M059J (cell line): Measurements from ENCODE around the gene HGD. TPM values are rescaled to one million over a fixed set of nuclear protein-coding genes. Genes with fewer than 3 reads are reported as not detected.
"Not testable (repeated sequence)": the region's sequence is repeated elsewhere in the genome, so short reads cannot be mapped to it uniquely, and the experiment has no call there.

Source experiments
- DNase-seq: peaks from one replicate; pipeline ENCODE4 v3.0.0-alpha.2; 2012; ENCODE audit warnings: low read depth
- total RNA-seq: library from RNA; depleted of rRNA; stranded (reverse); fragments of >200 nt; shearing (Covaris generic); gene quantifications from 2 replicates; pipeline ENCODE4 v1.2.3, GENCODE V29; 2014

HGD gene
- total RNA-seq, 1 experiment from 2014 or later = not detected

DNA sequence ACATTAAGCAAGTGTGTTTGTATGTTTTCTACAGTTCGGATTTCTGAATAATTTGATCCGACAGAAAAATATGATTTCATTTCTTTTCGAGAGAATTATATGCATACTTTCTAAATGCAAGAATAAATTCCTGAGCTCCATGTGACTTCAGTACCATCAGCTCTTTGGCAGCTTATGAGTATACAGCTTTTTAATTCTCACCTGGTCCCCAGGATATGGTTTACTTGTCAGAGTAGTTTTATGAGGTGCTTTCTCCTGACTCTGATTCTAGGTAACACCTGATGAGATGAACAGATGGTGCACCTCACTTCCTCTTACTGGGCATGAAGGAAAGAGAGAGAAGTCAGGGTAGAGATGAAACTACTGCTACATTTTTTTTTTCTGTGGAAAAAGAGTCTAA is 3.1 kb downstream of the HGD start:
- peak; percentile 9 for DNase-seq

- peak; percentile 84 for DNase-seq
Measured at GRCh38 chr3:120678331-120678947, 3.6 kb downstream of the HGD start.

DNA sequence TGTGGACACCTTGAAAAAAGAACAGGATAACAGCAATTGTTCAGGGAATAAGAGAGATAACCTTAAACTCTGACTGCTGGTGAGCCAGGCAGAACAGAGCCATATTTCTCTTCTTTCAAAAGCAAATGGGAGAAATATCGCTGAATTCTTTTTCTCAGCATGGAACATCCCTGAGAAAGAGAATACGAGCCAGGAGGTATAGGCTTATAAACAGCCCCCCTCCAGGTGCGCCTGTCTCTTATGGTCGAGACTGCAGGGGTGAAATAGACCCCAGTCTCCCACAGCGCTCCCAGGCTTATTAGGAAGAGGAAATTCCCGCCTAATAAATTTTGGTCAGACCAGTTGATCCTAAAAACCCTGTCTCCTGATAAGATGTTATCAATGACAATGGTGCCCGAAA is 4.8 kb downstream of the HGD start:
- not testable (repeated sequence) for DNase-seq

DNA sequence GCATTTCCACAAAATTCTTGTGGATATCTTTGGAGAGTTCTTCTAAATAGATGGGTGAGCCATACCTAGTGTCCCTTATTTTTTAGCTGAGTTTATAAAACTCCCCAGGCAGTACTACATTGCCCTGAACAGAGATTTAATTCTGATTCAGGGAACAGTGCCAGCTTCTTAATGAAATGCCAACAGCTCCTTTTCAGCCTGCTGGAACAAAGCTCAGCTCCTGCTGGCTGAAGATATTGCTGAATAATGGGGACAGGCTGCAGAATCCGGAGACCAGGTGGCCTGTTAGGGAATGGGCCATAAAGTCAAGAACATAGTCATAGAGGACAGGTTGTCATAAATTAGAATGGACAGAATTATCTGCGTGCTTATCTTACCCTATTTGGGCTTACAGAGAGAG is 8.9 kb downstream of the HGD start:
- no peak for DNase-seq

DNA sequence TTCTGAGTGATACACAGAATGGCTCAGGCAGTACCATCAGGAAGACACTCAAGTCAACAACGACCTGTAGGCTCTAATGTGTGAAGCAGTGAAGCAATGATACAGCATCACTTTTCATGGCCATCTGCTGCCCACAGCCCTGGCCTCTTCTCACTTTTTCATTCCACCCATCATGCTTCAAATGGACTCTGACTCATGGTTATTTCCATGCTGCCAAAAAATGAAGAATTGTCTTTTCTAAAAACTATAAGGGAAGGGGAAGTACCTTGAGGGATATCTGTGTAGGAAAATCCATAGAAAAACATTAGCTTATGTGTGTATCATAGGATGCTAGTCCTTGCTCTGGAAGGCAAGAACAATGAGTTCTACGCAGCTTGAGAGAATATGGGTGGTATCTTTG is 11.5 kb downstream of the HGD start:
- no peak for DNase-seq

- DNase-seq = no peak
Measured at GRCh38 chr3:120664926-120665325, 17.1 kb downstream of the HGD start.

DNA sequence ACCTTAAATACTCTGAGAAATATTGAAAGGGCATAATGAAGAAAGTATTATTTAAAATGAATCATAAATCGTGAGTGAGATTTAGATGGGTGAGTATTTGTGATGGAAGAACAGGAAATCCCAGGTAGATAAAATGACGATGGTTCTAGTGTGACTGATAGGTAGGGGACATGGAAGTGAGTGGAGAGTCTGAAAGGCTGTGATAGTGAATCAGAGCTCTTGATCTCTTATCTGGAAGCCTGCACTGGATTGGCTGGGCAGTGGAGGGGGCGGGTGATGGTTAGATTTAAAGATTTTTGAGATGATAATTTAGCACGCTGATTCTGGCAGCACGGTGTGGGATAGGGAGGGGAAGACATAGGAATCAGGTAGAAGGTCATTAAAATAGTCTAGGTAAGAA is 20.1 kb downstream of the HGD start:
- DNase-seq = no peak

DNA sequence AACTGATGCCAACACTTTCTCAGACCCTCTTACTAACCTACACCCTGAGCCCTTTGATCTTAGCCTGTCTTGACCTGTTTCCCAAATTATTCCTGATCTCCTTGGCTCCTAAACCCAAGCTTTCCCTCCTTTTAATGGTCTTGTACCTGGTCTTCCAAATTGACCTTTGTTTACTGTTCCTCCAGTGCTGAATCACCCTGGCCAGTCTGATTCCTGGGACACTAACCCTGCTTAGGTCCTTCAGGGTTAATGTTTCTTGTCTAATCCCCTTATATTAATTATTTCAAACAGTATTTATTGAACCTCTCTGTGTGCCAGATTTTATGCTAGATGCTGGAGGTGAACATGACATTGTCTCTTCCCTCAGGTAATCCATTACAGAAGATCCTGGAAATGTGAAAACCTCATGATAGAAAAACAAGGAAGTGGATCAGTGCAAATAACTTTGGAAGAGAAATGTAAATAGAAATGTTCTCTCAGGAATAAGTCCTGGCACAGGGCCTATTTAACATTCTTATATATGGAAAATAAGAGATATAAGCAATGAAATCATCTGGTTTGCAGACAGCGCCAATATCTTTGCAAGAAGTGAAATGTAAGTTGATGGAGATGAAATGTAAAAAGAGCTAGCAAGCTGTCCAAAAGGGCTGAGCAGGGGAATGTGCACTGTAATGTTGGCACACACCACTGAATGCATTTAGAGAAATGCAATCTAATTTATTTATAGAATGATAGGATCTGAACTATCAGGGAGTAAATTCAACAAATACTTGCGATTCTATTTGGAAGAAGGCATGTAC is 20.7 kb downstream of the HGD start:
- no peak for DNase-seq

- no peak for DNase-seq
Measured at GRCh38 chr3:120659834-120660233, 22.2 kb downstream of the HGD start.

DNA sequence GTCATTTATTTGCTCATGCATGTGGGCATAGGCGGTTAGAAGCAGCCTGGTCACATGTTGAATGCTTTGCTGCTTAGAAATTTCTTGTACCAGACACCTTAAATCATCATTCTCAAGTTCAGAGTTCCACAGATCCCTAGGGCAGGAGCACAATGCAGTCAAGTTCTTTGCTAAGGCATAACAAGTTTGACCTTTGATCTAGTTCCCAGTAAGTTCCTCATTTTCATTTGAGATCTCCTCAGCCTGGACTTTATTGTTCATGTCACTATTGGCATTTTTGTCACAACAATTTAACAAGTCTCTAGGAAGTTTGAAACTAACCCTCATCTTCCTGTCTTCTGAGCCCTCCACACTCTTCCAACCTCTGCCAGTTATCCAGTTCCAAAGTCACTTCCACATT is 22.8 kb downstream of the HGD start:
- no peak for DNase-seq

- DNase-seq = no peak
Measured at GRCh38 chr3:120652896-120653545, 29.0 kb downstream of the HGD start.

GRCh38 chr3:120652281-120652680 is 29.8 kb downstream of the HGD start:
- no peak for DNase-seq

GRCh38 chr3:120650311-120650710 is 31.7 kb downstream of the HGD start:
- DNase-seq = no peak

DNA sequence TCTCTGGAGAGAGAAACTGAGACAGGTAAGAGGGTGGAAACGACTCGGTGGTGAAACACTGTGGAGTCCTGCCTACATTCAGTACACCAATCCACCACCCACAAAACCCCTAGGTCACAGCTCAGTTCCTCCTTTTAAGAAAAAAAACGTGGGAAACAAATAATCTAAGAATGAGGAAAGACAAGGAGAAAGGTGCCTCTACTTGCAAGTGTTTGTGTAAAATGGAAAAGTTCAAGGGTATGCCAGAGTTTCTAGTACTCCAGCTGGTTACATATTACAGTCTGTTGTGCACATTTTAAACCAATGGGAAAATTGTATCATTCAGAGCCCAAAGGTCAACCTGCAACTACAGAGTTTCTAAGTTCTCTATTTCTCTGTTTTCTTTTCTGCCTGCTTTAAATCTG is 32.2 kb downstream of the HGD start:
- no peak for DNase-seq

DNA sequence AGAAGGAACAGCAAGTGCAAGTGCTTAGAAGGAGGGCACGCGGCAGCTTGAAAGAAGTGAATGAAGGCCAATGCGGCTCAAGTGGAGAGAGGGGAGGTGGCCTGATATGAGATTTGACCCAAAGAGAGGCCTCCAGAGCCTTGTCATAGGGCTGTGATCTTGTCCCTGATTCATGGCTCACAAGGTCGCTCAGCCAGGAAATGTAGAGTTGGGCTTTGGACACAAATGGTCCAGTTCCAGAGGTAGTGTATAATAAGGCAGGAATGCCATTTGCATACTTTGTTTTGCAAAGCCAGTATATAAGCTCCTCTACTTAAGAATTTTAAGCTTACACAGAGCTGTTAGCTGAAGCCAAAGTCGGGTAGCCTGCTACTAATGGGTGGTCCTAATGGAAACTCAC is 33.7 kb downstream of the HGD start:
- no peak for DNase-seq

DNA sequence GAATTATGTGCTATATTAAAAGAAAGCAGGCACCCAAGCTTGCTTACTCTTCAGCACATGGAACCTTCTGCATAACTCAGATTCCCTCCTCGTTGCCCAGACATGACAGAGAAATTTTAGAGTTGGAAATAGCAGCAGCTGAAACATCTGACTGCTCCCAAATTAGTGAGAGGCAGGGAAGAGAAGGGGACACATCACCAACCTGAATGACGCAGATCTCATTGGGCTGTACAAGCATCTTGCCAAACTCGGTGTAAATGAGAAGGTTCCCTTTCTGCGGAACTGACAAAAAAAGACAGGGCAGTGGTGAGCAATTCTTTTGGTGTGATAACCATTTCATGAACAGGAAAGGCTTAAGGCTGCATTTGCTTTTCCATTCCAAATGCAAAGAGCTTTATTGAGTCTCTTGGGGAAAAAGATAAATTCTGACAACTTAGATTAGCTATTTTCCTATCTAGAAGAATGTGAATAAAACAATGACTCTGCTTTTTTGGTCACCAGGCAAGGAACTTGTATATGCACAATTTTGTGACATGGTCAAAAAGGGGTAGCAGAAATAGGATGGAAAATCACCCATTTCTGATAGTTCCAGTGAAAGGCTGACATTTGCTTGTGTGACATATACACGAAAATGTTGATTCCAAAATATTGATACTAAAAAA is 35.1 kb downstream of the HGD start:
- DNase-seq = no peak

- peak; percentile 15 for DNase-seq
Measured at GRCh38 chr3:120645083-120645845, 36.8 kb downstream of the HGD start.

DNA sequence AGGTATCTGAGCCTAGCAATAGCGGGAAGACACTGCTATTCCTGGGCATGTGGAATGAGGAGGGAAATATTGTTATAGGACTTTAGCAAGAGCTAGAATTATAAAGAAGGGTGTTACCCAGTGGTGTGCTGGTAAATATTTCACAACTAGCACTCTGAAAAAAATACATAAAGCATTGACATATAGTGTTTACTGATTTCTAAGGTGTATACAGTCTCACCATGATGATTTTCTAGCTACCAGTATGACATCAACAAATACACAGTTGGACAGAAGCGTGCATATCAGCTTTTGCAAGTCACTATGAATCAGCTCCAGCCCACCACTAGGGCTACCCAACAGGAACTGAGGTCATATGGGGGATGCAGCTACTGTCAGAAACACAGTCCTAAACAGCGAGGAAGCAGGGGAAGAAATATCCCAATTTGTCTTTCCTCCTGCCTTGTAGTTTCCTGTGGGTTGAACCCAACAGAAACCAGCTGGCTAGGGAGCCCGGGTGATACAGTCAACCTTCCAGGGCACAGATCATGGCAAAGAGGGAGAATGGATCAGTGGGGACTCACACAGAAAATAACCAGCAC is 39.6 kb downstream of the HGD start:
- DNase-seq = peak; percentile 50

- DNase-seq = no peak
Measured at GRCh38 chr3:120641696-120642246, 40.3 kb downstream of the HGD start.

DNA sequence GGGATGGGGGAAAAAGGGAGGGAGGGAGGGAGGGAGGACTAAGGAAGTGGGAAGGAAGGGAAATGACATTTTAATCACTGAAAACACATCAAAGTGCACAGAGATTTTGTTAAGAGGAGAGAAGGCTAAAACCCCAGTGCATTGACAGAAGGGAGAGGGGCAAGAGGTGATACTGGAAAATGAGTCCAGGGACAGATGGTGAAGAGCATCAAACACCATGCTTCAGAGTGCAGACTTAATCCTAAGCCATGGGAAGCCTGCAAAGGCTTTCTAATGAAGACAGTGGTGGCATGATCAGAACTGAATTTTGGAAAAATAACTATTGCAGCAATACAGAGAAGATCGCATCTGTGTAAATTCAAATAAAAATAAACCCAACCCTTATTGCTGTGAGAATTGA is 41.8 kb downstream of the HGD start:
- no peak for DNase-seq

GRCh38 chr3:120638820-120639219 is 43.2 kb downstream of the HGD start:
- not testable (repeated sequence) for DNase-seq
